B cell (primary cell): Measurements from ENCODE around the gene CSMD2. TPM values are rescaled to one million over a fixed set of nuclear protein-coding genes. Genes with fewer than 3 reads are reported as not detected.

Experiments used
- ATAC-seq: fragments of 200-7000 bp; cut with Tn5 transposase; one replicate; pipeline ENCODE4 v1.10.0; 2021; ENCODE audit warnings: low read depth, mild to moderate bottlenecking, moderate number of reproducible peaks, moderate library complexity
- CTCF ChIA-PET: fragments of 350-600 bp; sonication (Branson Sonifier 250); formaldehyde crosslinking; loops from one replicate; lab custom pipeline; 2021; ENCODE audit warnings: antibody characterized with exemption, inconsistent platforms; lab: Charles Lee
- POLR2A ChIA-PET: fragments of 350-600 bp; sonication (Branson Sonifier 250); formaldehyde crosslinking; loops from one replicate; lab custom pipeline; 2021; ENCODE audit warnings: antibody characterized with exemption; lab: Charles Lee
- DNase-seq: peaks from one replicate; pipeline ENCODE4 v3.0.0; 2013
- H2AFZ ChIP-seq: 2 replicates; pipeline ENCODE4 v1.6.1; 2012; ENCODE audit warnings: mild to moderate bottlenecking, low read depth, low read length; ENCODE audit not compliant: insufficient read depth, poor library complexity, severe bottlenecking
- H3K27ac ChIP-seq, 2 donors: 1 replicate in 1 of 2; 2 replicates in 1 of 2; pipeline ENCODE4 v1.5.1; 2012 to 2013; ENCODE audit warnings: low read length in 2 of 2, mild to moderate bottlenecking in 2 of 2, moderate library complexity in 1 of 2
- H3K27me3 ChIP-seq, 4 experiments: fragments of 200-600 bp in 1 of 4; sonication (generic) in 1 of 4; replicated peaks in 1 of 4; 1 replicate in 2 of 4; 2 replicates in 2 of 4; pipeline versions ENCODE4 v1.6.1 to v1.7.0; 2013 to 2016; ENCODE audit warnings: low read length in 3 of 4, mild to moderate bottlenecking in 2 of 4, mixed read lengths in 1 of 4, moderate library complexity in 1 of 4; ENCODE audit not compliant: insufficient read depth in 4 of 4, control insufficient read depth in 3 of 4; ENCODE audit errors: control extremely low read depth in 1 of 4
- H3K36me3 ChIP-seq, 2 experiments: replicated peaks in 1 of 2; 1 replicate in 1 of 2; 2 replicates in 1 of 2; pipeline versions ENCODE4 v1.6.1 to v1.7.1; 2013; ENCODE audit warnings: low read length in 1 of 2; ENCODE audit not compliant: insufficient read depth in 2 of 2, control insufficient read depth in 1 of 2; ENCODE audit errors: control extremely low read depth in 1 of 2, extremely low read depth in 1 of 2
- H3K4me1 ChIP-seq, 2 donors: fragments of 200-600 bp in 1 of 2; sonication (generic) in 1 of 2; 1 replicate in 1 of 2; 2 replicates in 1 of 2; pipeline versions ENCODE4 v1.5.1 to v1.6.1; 2013 to 2017; ENCODE audit warnings: low read length in 2 of 2; ENCODE audit not compliant: control insufficient read depth in 2 of 2, insufficient read depth in 2 of 2
- H3K4me2 ChIP-seq: replicated peaks from 2 replicates; pipeline ENCODE3; 2012; ENCODE audit warnings: mild to moderate bottlenecking, low read depth, low read length; ENCODE audit not compliant: poor library complexity, severe bottlenecking
- H3K4me3 ChIP-seq, 5 experiments: fragments of 200-600 bp in 1 of 5; sonication (generic) in 1 of 5; 1 replicate in 3 of 5; 2 replicates in 2 of 5; pipeline versions ENCODE4 v1.5.1 to v1.7.0; 2011 to 2016; ENCODE audit warnings: low read length in 4 of 5, mild to moderate bottlenecking in 4 of 5, low read depth in 2 of 5, control low read depth in 1 of 5, moderate library complexity in 1 of 5; ENCODE audit not compliant: insufficient read depth in 1 of 5; ENCODE audit errors: control extremely low read depth in 1 of 5, extremely low read depth in 1 of 5
- H3K79me2 ChIP-seq: fragments of 200-600 bp; sonication (generic); one replicate; pipeline ENCODE4 v1.6.0; 2016; ENCODE audit warnings: low read length; ENCODE audit not compliant: control insufficient read depth, insufficient read depth
- H3K9ac ChIP-seq: fragments of 200-600 bp; sonication (generic); 2 replicates; pipeline ENCODE4 v1.6.1; 2017; ENCODE audit warnings: mild to moderate bottlenecking, low read length, moderate library complexity
- H3K9me3 ChIP-seq, 3 donors: one replicate each; pipeline versions ENCODE4 v1.6.1 to v1.7.1; 2013; ENCODE audit warnings: low read length in 2 of 3; ENCODE audit not compliant: control insufficient read depth in 2 of 3, insufficient read depth in 1 of 3; ENCODE audit errors: control extremely low read depth in 1 of 3
- H4K20me1 ChIP-seq: 2 replicates; pipeline ENCODE4 v1.6.0; 2012; ENCODE audit warnings: mild to moderate bottlenecking, low read length; ENCODE audit not compliant: insufficient read depth, control insufficient read depth, poor library complexity, severe bottlenecking
- H3K27ac Mint-ChIP-seq: one replicate; pipeline ENCODE4 v1.8.0; 2021; ENCODE audit warnings: mixed read lengths
- H3K27me3 Mint-ChIP-seq: one replicate; pipeline ENCODE4 v1.8.0; 2021; ENCODE audit warnings: mixed read lengths
- H3K4me1 Mint-ChIP-seq: one replicate; pipeline ENCODE4 v1.8.0; 2021; ENCODE audit warnings: mixed read lengths
- H3K4me3 Mint-ChIP-seq: one replicate; pipeline ENCODE4 v1.8.0; 2021; ENCODE audit warnings: mixed read lengths
- H3K9me3 Mint-ChIP-seq: one replicate; pipeline ENCODE4 v1.8.0; 2022; ENCODE audit warnings: mixed read lengths; ENCODE audit not compliant: insufficient read depth
- CTCF ChIP-seq: fragments of 200-600 bp; IDR thresholded peaks from one replicate; pipeline ENCODE4 v1.8.0; 2022; ENCODE audit warnings: antibody characterized with exemption, mild to moderate bottlenecking
- EZH2 ChIP-seq: IDR thresholded peaks from 2 replicates; pipeline ENCODE4 v1.6.1; 2012; ENCODE audit warnings: borderline replicate concordance, low read depth, mild to moderate bottlenecking, moderate library complexity, low read length; ENCODE audit not compliant: insufficient read depth, poor library complexity, severe bottlenecking
- WGBS: methylation state at CpG from one replicate; pipeline ENCODE4 v1.1.5; 2013; ENCODE audit warnings: missing lambda C conversion rate; ENCODE audit not compliant: insufficient coverage; 5-methylcytosine and 5-hydroxymethylcytosine counted together
- intact Hi-C: fragments of 100-400 bp; cut with micrococcal nuclease; formaldehyde crosslinking; loops from one replicate; pipeline ENCODE4 v1.10.0; 2022
- polyA plus RNA-seq: library from polyadenylated mRNA; depleted of rRNA; stranded (reverse); fragments of >200 nt; gene quantifications from 2 replicates; pipeline ENCODE4 v1.2.3, GENCODE V29; 2012
- total RNA-seq, 2 donors: library from RNA; stranded (reverse); fragments of 120-200 nt in 1 of 2; gene quantifications; 1 replicate in 1 of 2; 2 replicates in 1 of 2; pipeline versions ENCODE4 v1.2.3 to v1.2.4, GENCODE V29; 2013 to 2022

The CSMD2 gene
- total and polyA plus RNA-seq, 2 donors (not counting 1 experiment from before 2014, with no cell fraction given), result not detected

- H3K9ac ChIP-seq, result no peak overlapping the region
- H3K27me3 ChIP-seq, result no peaks in the 10 kb centered on the region
- no peak overlapping the region for H2AFZ ChIP-seq
- WGBS, result 84% methylated on average over 5 of the region's 5 CpGs
- intact Hi-C loops, result no loop called here
- H3K36me3 ChIP-seq, result no peaks in the 10 kb centered on the region
- no peak overlapping the region for H3K4me3 ChIP-seq
- Mint-ChIP-seq H3K4me3 (no peak overlapping the region), H3K9me3 (no peaks in the 10 kb centered on the region), H3K27me3 (peaks cover 19% of the 10 kb centered on the region), H3K27ac (no peak overlapping the region), H3K4me1 (no peaks in the 10 kb centered on the region)
- H3K4me1 ChIP-seq, result no peaks in the 10 kb centered on the region
- DNase-seq, result no peak
- CTCF ChIA-PET, result no interaction called here
- no peaks in the 10 kb centered on the region for H4K20me1 ChIP-seq
- H3K79me2 ChIP-seq, result no peaks in the 10 kb centered on the region
- no peak overlapping the region for H3K4me2 ChIP-seq
- TF ChIP-seq CTCF (no peak), EZH2 (no peak)
- H3K9me3 ChIP-seq, result no peaks in the 10 kb centered on the region
- no peak for ATAC-seq
- H3K27ac ChIP-seq, result no peak overlapping the region
- POLR2A ChIA-PET, result no interaction called here
These were observed 34.7 kb downstream of the CSMD2 start for GRCh38 chr1:34130306-34130705.

GRCh38 chr1:34129630-34130029 is 35.4 kb downstream of the CSMD2 start:
- H3K4me1 Mint-ChIP-seq, result no peaks in the 10 kb centered on the region
- POLR2A ChIA-PET, result no interaction called here
- no peak for ATAC-seq

More at GRCh38 chr1:34129630-34130029, 35.4 kb downstream of the CSMD2 start:
- H3K4me2 ChIP-seq, result no peak overlapping the region
- H3K79me2 ChIP-seq, result no peaks in the 10 kb centered on the region
- no peak overlapping the region for H3K9ac ChIP-seq
- no peak for DNase-seq
- no peaks in the 10 kb centered on the region for H3K9me3 ChIP-seq
- no peak overlapping the region for H3K27ac ChIP-seq
- Mint-ChIP-seq H3K9me3 (no peaks in the 10 kb centered on the region), H3K27me3 (peaks cover 24% of the 10 kb centered on the region), H3K4me3 (no peak overlapping the region), H3K27ac (no peak overlapping the region)
- intact Hi-C loops, result no loop called here
- no peak overlapping the region for H2AFZ ChIP-seq
- no peak overlapping the region for H3K4me3 ChIP-seq
- H3K4me1 ChIP-seq, result no peaks in the 10 kb centered on the region
- TF ChIP-seq EZH2, result no peak
- TF ChIP-seq CTCF, result no peak
- 69% methylated on average over 3 of the region's 6 CpGs for WGBS
- CTCF ChIA-PET, result no interaction called here
- H3K27me3 ChIP-seq, result no peaks in the 10 kb centered on the region
- H3K36me3 ChIP-seq, result no peaks in the 10 kb centered on the region
- H4K20me1 ChIP-seq, result no peaks in the 10 kb centered on the region
